HG03159 (cell line): ENCODE data around the gene CHST8.

ENCODE experiments used
- ATAC-seq: cut with Tn5 transposase; IDR thresholded peaks from one replicate; pipeline ENCODE4 v1.9.1; 2021; ENCODE audit warnings: mild to moderate bottlenecking, moderate library complexity; ENCODE audit not compliant: unreplicated experiment

The CHST8 gene

GRCh38 chr19:33713194-33713593 lies 91.4 kb downstream of the CHST8 start:
- ATAC-seq: no peak

DNA sequence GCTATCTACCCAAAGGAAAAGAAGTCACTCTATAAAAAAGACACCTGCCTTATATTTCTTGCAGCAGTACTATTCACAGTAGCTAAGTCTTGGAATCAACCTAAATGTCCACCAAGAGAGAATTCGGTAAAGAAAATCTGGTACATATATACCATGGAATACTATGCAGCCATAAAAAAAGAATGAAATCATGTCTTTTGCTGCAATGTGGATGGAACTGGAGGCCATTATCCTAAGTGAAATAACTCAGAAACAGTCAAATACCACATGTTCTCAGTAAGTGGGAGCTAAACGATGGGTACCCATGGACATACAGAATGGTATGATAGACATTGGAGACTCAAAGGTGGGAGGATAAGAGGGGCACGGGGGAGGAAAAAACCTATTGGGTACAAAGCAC lies 92.4 kb downstream of the CHST8 start:
- no peak for ATAC-seq

DNA sequence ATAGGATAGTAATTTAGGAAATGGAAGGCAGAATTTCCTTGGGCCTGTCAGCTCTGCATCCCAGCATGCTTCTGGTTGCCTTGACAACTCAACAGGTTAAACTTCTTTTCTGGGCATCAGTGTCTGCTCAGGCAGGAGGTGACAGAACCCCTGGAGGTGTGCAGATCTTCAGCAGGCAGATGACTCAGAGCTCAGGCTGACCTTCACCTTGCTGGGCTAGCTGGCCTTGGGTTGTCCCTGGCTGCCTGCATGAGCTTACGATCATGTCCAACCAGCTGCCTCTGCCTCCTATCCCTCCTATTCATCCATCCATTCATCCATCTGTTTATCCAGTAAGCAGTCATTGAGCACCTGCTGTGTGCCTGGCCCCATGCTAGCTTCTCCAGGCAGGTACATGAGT lies 93.7 kb downstream of the CHST8 start:
- ATAC-seq: no peak

DNA sequence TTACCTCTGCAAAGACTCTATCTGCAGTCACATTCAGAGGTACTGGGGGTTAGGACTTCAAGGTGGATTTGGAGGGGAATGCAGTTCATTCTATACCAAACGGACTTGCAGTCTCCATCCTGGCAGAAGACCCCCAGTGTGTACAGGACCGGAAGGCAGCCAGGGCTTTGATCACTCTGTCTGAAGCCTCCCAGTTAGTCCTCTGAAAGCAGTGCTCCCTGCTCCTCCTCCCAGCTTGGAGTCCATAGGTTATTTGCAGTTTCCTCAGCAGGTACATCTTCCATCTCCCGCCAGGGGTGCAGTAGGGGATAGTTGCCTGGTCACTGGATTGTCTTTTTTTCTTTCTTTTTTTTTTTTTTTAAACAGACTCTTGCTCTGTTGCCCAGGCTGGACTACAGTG lies 96.1 kb downstream of the CHST8 start:
- no peak for ATAC-seq

DNA sequence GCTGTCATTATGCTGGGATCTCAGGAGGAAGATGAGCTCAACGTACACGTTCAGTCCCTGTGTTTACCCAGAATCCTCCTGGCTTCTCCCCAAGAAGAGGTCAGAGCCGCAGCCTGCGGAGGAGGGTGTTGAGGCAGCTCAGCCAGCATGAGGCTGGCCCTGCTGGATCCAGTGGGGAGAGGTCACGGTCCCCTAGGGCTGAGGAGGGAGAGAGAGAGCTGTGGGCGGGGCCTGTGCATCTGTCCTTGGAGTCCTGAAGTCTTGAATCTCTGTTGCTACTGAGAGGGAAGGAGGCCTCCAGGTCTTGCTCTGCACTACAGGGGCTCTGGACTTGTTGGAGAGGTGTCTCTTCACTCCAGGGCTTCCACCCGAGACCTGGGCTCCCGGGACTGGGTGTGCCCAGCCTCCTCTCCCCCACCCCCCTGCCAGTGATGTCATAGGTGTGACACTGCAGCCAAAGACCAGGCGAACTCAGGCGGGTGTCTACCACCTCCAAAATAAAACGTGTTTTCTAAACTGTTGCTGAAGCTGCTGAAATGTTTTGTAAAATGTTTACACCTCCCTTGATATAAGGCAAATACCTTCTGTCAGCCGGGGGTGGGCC lies 97.0 kb downstream of the CHST8 start:
- ATAC-seq: no peak

DNA sequence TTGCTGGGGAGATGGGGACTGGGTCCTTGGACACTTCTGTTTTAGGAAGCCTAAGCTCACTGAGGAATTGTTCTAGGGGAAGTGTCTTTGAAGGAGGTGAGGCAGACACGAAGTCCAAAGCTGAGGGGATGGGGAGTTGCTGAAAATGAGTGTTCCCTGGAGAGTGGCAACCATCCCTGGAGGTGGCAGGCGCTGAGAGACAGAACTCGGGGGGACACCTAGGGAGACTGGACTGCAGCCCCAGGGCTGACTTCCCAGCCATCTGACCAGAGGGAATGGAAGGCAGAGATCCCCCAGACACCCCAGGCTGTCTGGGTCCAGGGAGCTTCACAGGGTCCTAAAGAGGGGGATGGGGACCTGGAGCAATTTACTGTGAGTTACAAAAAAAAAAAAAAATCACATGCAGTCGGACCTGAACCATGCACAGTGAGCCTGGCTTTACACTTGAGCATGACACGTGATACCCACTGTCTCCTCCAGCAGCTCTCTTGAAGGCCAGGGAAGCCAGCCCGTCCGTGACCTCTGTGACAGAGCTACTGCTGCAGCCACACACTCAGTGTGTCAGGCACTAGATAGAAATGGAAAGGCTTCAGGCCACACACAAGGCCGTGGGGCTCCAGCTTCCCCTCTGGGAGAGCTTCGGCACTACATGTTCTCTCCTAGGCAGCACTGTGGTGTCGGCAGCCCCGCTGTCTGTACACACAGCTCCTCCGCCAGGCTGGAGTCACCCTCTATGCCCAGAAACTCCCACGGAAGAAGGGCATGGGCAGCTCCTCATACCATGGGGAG lies 97.8 kb downstream of the CHST8 start:
- no peak for ATAC-seq

DNA sequence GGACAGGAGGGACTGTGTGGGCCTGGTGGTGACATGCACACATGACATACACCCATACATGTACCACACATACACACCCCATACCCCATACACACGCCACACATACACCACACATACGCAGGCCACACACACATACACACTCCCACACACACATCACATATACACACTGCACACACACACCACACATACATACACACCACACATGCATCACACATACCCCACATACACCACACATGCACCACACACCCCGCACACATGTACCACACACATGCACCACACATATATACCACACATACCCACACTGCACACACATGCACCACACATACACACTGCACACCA lies 98.4 kb downstream of the CHST8 start:
- no peak for ATAC-seq

- ATAC-seq: no peak
Observed at GRCh38 chr19:33720691-33721682, 99.2 kb downstream of the CHST8 start.

GRCh38 chr19:33721735-33722297 lies 100.1 kb downstream of the CHST8 start:
- no peak for ATAC-seq

GRCh38 chr19:33722456-33723239 lies 100.9 kb downstream of the CHST8 start:
- ATAC-seq: no peak

DNA sequence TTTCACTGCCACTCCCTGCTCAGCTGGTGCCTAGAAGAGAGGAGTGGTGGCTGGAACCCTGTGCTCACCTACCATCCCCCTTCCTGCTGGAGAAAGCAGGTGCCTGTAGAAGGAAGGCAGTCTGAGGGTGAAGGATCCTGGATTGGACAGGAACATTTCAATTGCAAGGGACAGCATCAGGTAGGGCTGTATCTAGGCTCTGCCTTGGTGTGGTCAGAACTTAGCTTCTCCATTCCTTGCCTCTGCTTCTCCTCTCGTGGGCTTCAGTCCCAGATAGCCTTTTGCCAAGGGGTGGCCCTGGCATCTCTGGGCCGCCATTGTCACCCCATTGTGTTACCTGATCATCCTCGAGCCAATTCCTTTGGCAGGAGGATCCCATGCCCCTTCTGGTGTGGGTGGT lies 101.8 kb downstream of the CHST8 start:
- ATAC-seq: no peak

- no peak for ATAC-seq
Observed at GRCh38 chr19:33724021-33724720, 102.4 kb downstream of the CHST8 start.

DNA sequence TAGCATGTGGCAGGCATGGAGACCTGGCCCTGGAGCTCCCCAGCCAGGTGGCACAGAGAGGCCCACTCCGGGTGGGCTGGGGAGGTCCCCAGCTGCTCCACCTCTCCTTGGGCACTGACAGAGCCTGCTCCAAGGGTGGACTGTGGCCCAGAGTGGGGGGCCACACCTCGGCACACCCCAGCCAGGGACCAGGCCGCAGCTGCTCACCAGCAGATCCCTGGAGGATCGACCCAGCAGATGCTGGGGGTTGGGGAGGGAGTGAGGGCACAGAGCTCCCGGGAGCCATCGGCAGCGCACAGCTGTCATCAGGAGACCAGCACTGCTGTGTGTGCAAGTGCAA lies 102.9 kb downstream of the CHST8 start:
- ATAC-seq: no peak

GRCh38 chr19:33725567-33725966 lies 103.8 kb downstream of the CHST8 start:
- ATAC-seq: no peak

DNA sequence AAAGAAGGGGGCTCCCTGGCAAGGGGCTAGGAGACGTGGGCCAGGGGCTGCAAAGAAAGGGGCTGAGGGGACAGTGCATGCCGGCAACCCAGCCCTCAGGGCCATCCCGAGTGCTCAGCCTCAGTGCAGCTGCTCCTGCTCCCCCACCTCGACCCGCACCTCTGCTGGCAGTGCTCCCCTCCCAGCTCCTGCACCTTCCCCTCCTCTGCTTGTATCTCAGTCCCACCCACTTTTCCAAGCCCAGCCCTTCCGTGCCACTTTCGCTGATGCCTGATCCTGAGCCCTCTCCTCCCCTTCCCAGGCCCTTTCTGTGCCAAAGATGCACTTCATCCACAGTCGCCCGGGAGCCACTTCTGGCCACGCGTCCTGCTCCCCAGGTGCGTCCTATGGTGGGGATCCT lies 105.0 kb downstream of the CHST8 start:
- no peak for ATAC-seq

GRCh38 chr19:33727331-33727998 lies 105.7 kb downstream of the CHST8 start:
- ATAC-seq: no peak

GRCh38 chr19:33728141-33728540 lies 106.4 kb downstream of the CHST8 start:
- no peak for ATAC-seq

DNA sequence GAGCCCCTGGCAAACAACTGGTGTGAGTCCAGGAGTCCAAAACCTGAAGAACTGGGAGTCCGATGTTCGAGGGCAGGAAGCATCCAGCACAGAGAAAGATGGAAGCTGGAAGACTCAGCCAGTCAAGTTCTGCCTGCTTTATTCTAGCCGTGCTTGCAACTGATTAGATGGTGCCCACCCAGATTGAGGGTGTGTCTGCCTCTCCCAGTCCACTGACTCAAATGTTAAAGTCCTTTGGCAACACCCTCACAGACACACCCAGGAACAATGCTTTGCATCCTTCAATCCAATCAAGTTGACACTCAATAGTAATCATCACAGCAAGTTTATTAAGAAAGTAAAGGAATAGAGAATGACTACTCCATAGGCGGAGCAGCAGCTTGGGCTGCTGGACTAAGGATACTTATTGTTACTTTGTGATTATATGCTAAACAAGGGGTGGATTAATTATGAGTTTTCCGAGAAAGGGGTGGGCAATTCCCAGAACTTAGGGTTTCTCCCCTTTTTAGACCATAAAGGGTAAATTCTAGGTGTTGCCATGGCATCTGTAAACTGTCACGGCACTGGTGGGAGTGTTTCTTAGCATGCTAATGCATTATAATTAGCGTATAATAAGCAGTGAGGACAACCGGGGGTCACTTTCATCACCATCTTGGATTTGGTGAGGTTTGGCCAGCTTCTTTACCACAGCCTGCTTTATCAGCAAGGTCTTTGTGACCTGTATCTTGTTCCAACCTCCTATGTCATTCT lies 109.3 kb downstream of the CHST8 start:
- ATAC-seq: no peak

DNA sequence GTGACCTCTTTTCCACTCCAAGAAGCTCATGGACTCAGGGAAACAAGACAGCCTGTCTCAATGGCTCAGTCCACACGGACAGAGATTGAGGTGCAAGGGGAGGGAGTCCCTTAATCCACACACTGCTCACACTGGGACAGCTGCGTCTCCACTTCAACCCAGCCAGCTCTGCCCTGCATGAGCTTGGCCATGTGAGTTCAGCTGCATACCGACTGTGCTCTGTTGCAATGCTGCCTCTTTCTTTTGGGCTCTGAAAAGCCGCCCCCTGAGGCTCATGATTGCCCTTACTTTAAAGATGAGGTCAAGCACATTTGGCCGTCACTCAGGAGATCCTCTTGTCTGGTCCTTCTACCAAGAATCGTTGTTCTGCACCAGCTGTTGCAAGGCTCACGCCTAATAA lies 110.1 kb downstream of the CHST8 start:
- no peak for ATAC-seq
